Naive B cell (primary cell): Measurements from ENCODE around the gene AP2M1. TPM values are rescaled to one million over a fixed set of nuclear protein-coding genes. Genes with fewer than 3 reads are reported as not detected.
"Not testable (repeated sequence)": the region's sequence is repeated elsewhere in the genome, so short reads cannot be mapped to it uniquely, and the experiment has no call there.

Experiments
- ATAC-seq, 2 donors: fragments of 150-1000 bp; cut with Tn5 transposase; 2 replicates each; pipeline ENCODE4 v1.10.0; 2021; ENCODE audit warnings: low read depth in 2 of 2, mild to moderate bottlenecking in 2 of 2, moderate library complexity in 2 of 2
- DNase-seq: peaks from one replicate; pipeline ENCODE4 v3.0.0; 2022
- H3K27ac Mint-ChIP-seq, 6 donors: one replicate each; pipeline ENCODE4 v1.8.0; 2020 to 2022; ENCODE audit warnings: mild to moderate bottlenecking in 6 of 6, mixed read lengths in 6 of 6, moderate library complexity in 5 of 6, inconsistent platforms in 2 of 6
- H3K27me3 Mint-ChIP-seq, 3 donors: one replicate each; pipeline ENCODE4 v1.8.0; 2021 to 2022; ENCODE audit warnings: mixed read lengths in 3 of 3, mild to moderate bottlenecking in 1 of 3
- H3K36me3 Mint-ChIP-seq, 2 donors: one replicate each; pipeline ENCODE4 v1.8.0; 2020 to 2022; ENCODE audit warnings: mixed read lengths in 2 of 2, inconsistent platforms in 1 of 2, mild to moderate bottlenecking in 1 of 2
- H3K4me1 Mint-ChIP-seq, 3 donors: one replicate each; pipeline ENCODE4 v1.8.0; 2020 to 2022; ENCODE audit warnings: mixed read lengths in 3 of 3, inconsistent platforms in 1 of 3, mild to moderate bottlenecking in 1 of 3, moderate library complexity in 1 of 3
- H3K4me3 Mint-ChIP-seq, 8 donors: one replicate each; pipeline ENCODE4 v1.8.0; 2020 to 2022; ENCODE audit warnings: mild to moderate bottlenecking in 8 of 8, mixed read lengths in 8 of 8, moderate library complexity in 8 of 8, inconsistent platforms in 2 of 8
- H3K9me3 Mint-ChIP-seq, 7 donors: one replicate each; pipeline ENCODE4 v1.8.0; 2020 to 2022; ENCODE audit warnings: mixed read lengths in 7 of 7, mild to moderate bottlenecking in 5 of 7, inconsistent platforms in 2 of 7, moderate library complexity in 1 of 7
- polyA plus RNA-seq, 6 donors: library from polyadenylated mRNA; unstranded; fragments of 300-500 nt; fragmentation: Illumina TruSeq; gene quantifications; one replicate each; pipeline ENCODE4 v1.2.3, GENCODE V29; 2021; ENCODE audit warnings: low read depth in 6 of 6

AP2M1 gene
- polyA plus RNA-seq, 6 donors from 2014 or later = 214 to 318 (median 245) TPM

DNA sequence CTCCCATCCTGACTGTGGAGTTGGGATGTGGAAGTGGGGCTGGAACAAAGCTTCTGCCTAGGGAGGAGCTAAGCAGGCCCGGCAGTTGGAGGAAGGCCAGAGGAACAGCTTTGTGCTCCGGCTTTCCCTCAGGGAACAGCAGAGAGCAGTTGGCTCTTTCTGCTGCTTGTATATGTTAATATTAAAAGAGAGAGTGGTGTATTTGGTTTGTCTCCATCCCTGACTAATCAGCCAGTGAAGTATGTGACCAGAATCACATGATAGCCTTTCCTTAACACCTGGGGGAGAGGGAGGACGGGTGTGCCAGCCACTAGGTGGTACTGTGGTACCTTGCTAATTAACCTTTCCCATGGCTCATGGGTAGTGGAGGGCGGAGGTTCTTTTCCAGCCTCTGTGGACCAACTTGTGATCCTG, 29.5 kb upstream of the AP2M1 start:
- Mint-ChIP-seq H3K36me3 (peaks cover 5 to 19% of the 10 kb centered on the region in 2 donors), H3K4me3 (no peak overlapping the region), H3K4me1 (peaks cover 7 to 17% (median 16%) of the 10 kb centered on the region in 3 donors), H3K27ac (peak overlapping the region in 3 of 6 donors; percentile 26 to 69 (median 57)), H3K9me3 (no peaks in the 10 kb centered on the region), H3K27me3 (no peaks in the 10 kb centered on the region)
- ATAC-seq = peak; percentile 68 to 72
- peak; percentile 23 for DNase-seq

DNA sequence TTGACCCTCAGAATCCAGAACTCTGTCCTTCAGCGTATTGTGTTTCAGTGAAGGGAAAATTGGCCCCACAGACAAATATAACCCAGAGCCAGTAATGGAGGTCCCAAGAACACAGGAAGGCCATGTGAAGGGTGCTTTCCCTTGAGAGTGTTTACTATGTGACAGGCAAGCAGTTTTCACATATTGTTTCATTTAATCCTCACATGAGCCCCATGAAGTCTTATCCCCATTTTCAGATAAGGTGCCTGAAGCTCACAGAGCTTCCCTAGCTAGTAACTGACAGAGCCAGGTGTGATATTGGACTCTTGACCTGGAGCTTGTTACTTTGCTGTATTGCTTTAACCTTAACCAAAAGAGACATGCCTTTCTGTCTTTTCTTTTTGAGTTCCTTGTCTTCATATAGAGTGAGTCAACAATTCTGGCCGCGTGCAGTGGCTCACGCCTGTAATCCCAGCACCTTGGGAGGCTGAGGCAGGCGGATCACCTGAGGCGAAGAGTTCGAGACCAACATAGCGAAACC, 28.8 kb upstream of the AP2M1 start:
- H3K27ac Mint-ChIP-seq = peak overlapping the region in 2 of 6 donors; percentile 57 to 93
- no peaks in the 10 kb centered on the region for H3K9me3 Mint-ChIP-seq
- H3K27me3 Mint-ChIP-seq = no peaks in the 10 kb centered on the region
- H3K4me3 Mint-ChIP-seq = no peak overlapping the region
- H3K36me3 Mint-ChIP-seq = peaks cover 5 to 12% of the 10 kb centered on the region in 2 donors
- no peak for DNase-seq
- peaks cover 7 to 17% (median 16%) of the 10 kb centered on the region in 3 donors for H3K4me1 Mint-ChIP-seq
- no peak for ATAC-seq

GRCh38 chr3:184148076-184148475, 26.6 kb upstream of the AP2M1 start:
- H3K4me1 Mint-ChIP-seq = peaks cover 7 to 17% (median 11%) of the 10 kb centered on the region in 3 donors
- no peaks in the 10 kb centered on the region for H3K36me3 Mint-ChIP-seq
- no peak for ATAC-seq
- H3K9me3 Mint-ChIP-seq = no peaks in the 10 kb centered on the region
- no peak for DNase-seq
- no peak overlapping the region for H3K4me3 Mint-ChIP-seq
- no peaks in the 10 kb centered on the region for H3K27me3 Mint-ChIP-seq
- peak overlapping the region in 1 of 6 donors; percentile 33 for H3K27ac Mint-ChIP-seq

- ATAC-seq (no peak), DNase-seq (no peak)
- H3K27ac Mint-ChIP-seq = no peak overlapping the region
- H3K4me3 Mint-ChIP-seq = no peak overlapping the region
- no peaks in the 10 kb centered on the region for H3K9me3 Mint-ChIP-seq
- H3K4me1 Mint-ChIP-seq = peaks cover 7 to 19% (median 11%) of the 10 kb centered on the region in 3 donors
- no peaks in the 10 kb centered on the region for H3K27me3 Mint-ChIP-seq
- H3K36me3 Mint-ChIP-seq = no peaks in the 10 kb centered on the region
These were observed 25.5 kb upstream of the AP2M1 start for GRCh38 chr3:184149123-184149522.

GRCh38 chr3:184149770-184150169, 24.9 kb upstream of the AP2M1 start:
- not testable (repeated sequence) for H3K4me3 Mint-ChIP-seq, H3K36me3 Mint-ChIP-seq, H3K27ac Mint-ChIP-seq, DNase-seq, ATAC-seq, H3K27me3 Mint-ChIP-seq, H3K9me3 Mint-ChIP-seq
- peaks cover 7 to 21% (median 8%) of the 10 kb centered on the region in 3 donors for H3K4me1 Mint-ChIP-seq

GRCh38 chr3:184154885-184155643, 19.6 kb upstream of the AP2M1 start, which contains the start of gene DVL3:
Gene DVL3, plus strand, starts transcription at chr3:184155377. Its CDS starts 259 bp downstream, at chr3:184155636.
- Mint-ChIP-seq H3K4me3 (peak within 1 kb of the TSS; percentile 93 to 98 (median 94)), H3K4me1 (peaks cover 19 to 42% (median 30%) of the 10 kb centered on the region in 3 donors), H3K27me3 (no peaks in the 10 kb centered on the region), H3K9me3 (no peaks in the 10 kb centered on the region), H3K27ac (peak within 1 kb of the TSS; percentile 61 to 94 (median 90)), H3K36me3 (no peaks in the 10 kb centered on the region)
- DNase-seq = peak; percentile 57
- peak; percentile 74 to 78 for ATAC-seq

GRCh38 chr3:184155644-184156521, 18.8 kb upstream of the AP2M1 start:
- Mint-ChIP-seq H3K27ac (peak overlapping the region; percentile 61 to 94 (median 90)), H3K36me3 (no peaks in the 10 kb centered on the region), H3K4me3 (peak overlapping the region; percentile 93 to 98 (median 94)), H3K9me3 (no peaks in the 10 kb centered on the region), H3K4me1 (peaks cover 23 to 46% (median 38%) of the 10 kb centered on the region in 3 donors), H3K27me3 (no peaks in the 10 kb centered on the region)
- ATAC-seq = peak; percentile 61 to 63
- peak; percentile 49 for DNase-seq

DNA sequence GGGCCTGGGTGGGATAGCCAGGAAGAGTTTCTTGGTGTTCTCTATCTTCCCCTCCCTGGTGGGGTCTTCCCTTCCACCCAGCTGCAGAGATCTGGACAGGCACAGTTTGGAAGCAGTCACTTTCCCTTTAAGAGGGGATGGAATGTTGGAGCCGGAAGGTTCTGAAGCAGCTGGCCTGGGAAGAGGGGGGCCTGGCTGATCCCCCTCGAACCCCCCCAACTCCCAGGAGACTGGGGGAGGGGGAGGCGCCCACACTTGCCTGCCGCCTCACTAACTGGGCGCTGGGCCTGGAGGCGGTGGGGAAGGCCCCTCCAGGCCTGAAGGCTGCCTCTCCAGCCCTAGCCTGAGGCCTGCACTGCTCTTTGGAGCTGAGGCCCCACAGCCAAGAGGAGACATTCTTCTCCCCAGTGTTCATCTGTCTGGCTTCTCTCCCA, 18.1 kb upstream of the AP2M1 start:
- ATAC-seq (no peak), DNase-seq (no peak)
- peak overlapping the region in 3 of 6 donors; percentile 27 to 89 (median 63) for H3K27ac Mint-ChIP-seq
- H3K4me1 Mint-ChIP-seq = peaks cover 28 to 49% (median 43%) of the 10 kb centered on the region in 3 donors
- H3K36me3 Mint-ChIP-seq = peaks cover 0 to 4% of the 10 kb centered on the region in 2 donors
- H3K9me3 Mint-ChIP-seq = no peaks in the 10 kb centered on the region
- peak overlapping the region; percentile 93 to 98 (median 94) for H3K4me3 Mint-ChIP-seq
- no peaks in the 10 kb centered on the region for H3K27me3 Mint-ChIP-seq

- H3K4me1 Mint-ChIP-seq = peaks cover 30 to 53% (median 45%) of the 10 kb centered on the region in 3 donors
- H3K4me3 Mint-ChIP-seq = peak overlapping the region; percentile 83 to 98 (median 94)
- no peaks in the 10 kb centered on the region for H3K9me3 Mint-ChIP-seq
- H3K27ac Mint-ChIP-seq = peak overlapping the region in 5 of 6 donors; percentile 55 to 89 (median 70)
- no peak for ATAC-seq
- H3K36me3 Mint-ChIP-seq = peaks cover 0 to 6% of the 10 kb centered on the region in 2 donors
- no peaks in the 10 kb centered on the region for H3K27me3 Mint-ChIP-seq
- no peak for DNase-seq
These were observed 17.4 kb upstream of the AP2M1 start for GRCh38 chr3:184157206-184157605.

GRCh38 chr3:184158404-184158803, 16.3 kb upstream of the AP2M1 start:
- peaks cover 0 to 6% of the 10 kb centered on the region in 2 donors for H3K36me3 Mint-ChIP-seq
- no peaks in the 10 kb centered on the region for H3K27me3 Mint-ChIP-seq
- ATAC-seq = no peak
- H3K27ac Mint-ChIP-seq = peak overlapping the region in 1 of 6 donors; percentile 81
- no peaks in the 10 kb centered on the region for H3K9me3 Mint-ChIP-seq
- peaks cover 33 to 53% (median 52%) of the 10 kb centered on the region in 3 donors for H3K4me1 Mint-ChIP-seq
- no peak for DNase-seq
- H3K4me3 Mint-ChIP-seq = peak overlapping the region in 1 of 8 donors; percentile 71

- Mint-ChIP-seq H3K27ac (peak overlapping the region in 1 of 6 donors; percentile 81), H3K4me3 (no peak overlapping the region), H3K36me3 (peaks cover 0 to 19% of the 10 kb centered on the region in 2 donors), H3K9me3 (peaks cover 0 to 1% (median 0%) of the 10 kb centered on the region in 7 donors), H3K4me1 (peaks cover 43 to 52% (median 49%) of the 10 kb centered on the region in 3 donors), H3K27me3 (no peaks in the 10 kb centered on the region)
- ATAC-seq (no peak), DNase-seq (no peak)
These were observed 14.2 kb upstream of the AP2M1 start for GRCh38 chr3:184160456-184160855.

DNA sequence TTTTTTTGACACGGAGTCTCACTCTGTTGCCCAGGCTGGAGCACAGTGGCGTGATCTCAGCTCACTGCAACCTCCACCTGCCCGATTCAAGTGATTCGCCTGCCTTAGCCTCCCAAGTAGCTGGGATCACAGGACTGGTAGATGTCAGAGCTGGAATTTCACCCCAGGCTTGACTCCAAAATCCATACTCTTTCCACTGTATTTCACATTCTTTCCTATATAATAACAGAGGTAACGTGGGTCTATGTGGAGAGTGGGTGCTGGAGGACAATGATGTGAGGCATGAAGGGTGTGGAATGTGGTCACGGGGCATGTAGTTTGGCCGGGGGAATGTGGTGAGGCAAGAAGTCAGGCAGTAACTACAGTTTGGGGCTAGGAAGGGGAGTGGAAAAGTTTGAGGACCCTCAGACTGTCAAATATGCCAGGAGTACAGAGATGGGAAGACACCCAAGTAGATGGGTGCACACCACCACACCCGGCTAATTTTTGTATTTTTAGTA, 12.0 kb upstream of the AP2M1 start:
- not testable (repeated sequence) for H3K27me3 Mint-ChIP-seq, H3K4me3 Mint-ChIP-seq, DNase-seq, ATAC-seq, H3K9me3 Mint-ChIP-seq
- Mint-ChIP-seq H3K36me3 (peaks cover 0 to 25% of the 10 kb centered on the region in 2 donors), H3K4me1 (peaks cover 27 to 33% (median 31%) of the 10 kb centered on the region in 3 donors), H3K27ac (peak overlapping the region in 1 of 6 donors; percentile 66)
